ENCODE measurements around the gene CASZ1.

Gene CASZ1

DNA sequence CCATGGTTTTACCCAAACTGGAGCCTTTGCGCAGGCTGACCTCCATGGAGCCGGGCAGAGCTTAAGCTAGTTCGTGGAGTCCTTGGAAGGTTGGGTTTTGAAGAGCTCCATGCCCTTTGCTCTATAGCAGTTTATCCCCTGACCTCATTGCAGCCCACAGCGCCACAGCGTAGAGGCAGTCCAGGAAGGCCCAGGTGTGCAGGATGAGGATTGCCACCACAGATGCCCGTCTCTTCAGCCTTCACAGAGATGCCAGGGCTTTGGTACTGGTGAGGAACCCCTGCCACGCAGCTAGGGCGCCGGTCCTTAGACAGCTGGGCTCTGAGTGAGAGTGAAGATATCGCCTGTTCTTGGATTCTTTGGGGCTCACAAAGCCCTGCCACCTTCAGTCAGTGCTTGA, 183.1 kb downstream of the CASZ1 start:
- 0 out of 2 replicates have a peak, but pooled peaks cover 3% of the 10 kb centered on the region for H3K36me3 ChIP-seq (ENCODE audit: insufficient read depth, low read length)
- no peaks in the 10 kb centered on the region for H3K4me1 ChIP-seq (ENCODE audit: insufficient read depth, low read length)
- peaks cover 16% of the 10 kb centered on the region for H4K20me1 ChIP-seq (ENCODE audit: insufficient read depth, low read length)
- H3K27ac ChIP-seq (ENCODE audit: low read length) = no peak overlapping the region
- H3K9me3 ChIP-seq (ENCODE audit: insufficient read depth, low read length, severe bottlenecking) = no peaks in the 10 kb centered on the region
- DNase-seq (no peak), ATAC-seq (ENCODE audit: insufficient read depth, low read depth) (no peak)
- H3K9ac ChIP-seq (ENCODE audit: low read depth, low read length) = no peak overlapping the region
- no peaks in the 10 kb centered on the region for H3K27me3 ChIP-seq (ENCODE audit: insufficient read depth, low read length, poor library complexity)
- H3K79me2 ChIP-seq (ENCODE audit: insufficient read depth, low read length) = no peaks in the 10 kb centered on the region
- H3K4me2 ChIP-seq (ENCODE audit: insufficient read depth, low read length) = no peak overlapping the region
- TF ChIP-seq, protein P1, sequence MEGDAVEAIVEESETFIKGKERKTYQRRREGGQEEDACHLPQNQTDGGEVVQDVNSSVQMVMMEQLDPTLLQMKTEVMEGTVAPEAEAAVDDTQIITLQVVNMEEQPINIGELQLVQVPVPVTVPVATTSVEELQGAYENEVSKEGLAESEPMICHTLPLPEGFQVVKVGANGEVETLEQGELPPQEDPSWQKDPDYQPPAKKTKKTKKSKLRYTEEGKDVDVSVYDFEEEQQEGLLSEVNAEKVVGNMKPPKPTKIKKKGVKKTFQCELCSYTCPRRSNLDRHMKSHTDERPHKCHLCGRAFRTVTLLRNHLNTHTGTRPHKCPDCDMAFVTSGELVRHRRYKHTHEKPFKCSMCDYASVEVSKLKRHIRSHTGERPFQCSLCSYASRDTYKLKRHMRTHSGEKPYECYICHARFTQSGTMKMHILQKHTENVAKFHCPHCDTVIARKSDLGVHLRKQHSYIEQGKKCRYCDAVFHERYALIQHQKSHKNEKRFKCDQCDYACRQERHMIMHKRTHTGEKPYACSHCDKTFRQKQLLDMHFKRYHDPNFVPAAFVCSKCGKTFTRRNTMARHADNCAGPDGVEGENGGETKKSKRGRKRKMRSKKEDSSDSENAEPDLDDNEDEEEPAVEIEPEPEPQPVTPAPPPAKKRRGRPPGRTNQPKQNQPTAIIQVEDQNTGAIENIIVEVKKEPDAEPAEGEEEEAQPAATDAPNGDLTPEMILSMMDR (IDR thresholded peaks at IDR 0.05; ENCODE audit: borderline replicate concordance, extremely low read depth, low read length, poor library complexity, severe bottlenecking) = no peak
- no peak for TF ChIP-seq EZH2 (IDR thresholded peaks at IDR 0.05; ENCODE audit: borderline replicate concordance, low read depth, low read length, severe bottlenecking)
- H3K4me3 ChIP-seq (ENCODE audit: low read depth in 1 of 2, low read length in 2 of 2) = no peak overlapping the region
- no peak overlapping the region for H2AFZ ChIP-seq (ENCODE audit: low read depth, low read length)

DNA sequence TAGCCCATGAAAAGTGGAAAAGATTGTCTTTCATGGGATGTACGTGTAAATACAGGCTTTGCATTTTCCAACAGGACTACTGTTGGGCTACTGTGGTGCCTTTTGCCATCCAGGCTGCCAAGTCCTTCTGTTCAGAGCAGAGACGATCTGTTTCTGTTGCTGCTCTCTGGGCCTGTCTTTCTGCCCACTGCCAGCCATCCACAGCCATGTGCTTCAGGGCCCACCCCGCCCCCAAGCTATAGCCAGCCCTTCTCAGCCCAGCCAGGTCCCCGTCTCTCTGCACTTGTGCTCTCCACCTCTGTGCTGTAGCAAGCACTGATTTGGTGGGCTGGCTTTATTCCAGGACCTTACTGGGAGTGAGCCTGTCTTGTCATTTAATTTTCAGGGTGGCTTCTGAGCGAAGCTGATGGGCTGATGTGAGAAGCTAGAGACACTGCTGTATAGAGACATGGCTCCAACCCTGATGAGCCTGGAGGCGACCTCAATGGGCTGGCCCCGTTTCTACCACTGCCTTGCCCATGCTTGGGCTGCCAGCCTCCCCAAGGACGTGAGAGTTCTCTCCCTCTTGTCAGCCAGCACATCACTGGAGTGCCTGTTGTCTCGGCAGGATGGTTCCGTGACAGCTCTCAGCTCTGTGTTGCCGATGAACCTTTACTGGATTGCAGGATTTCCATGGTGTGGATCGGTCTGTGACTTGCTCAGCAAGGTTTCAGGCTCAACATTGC, 183.8 kb downstream of the CASZ1 start:
- Histone ChIP-seq H4K20me1 (ENCODE audit: insufficient read depth, low read length) (peaks cover 12% of the 10 kb centered on the region), H2AFZ (ENCODE audit: low read depth, low read length) (no peak overlapping the region), H3K36me3 (ENCODE audit: insufficient read depth, low read length) (no peaks in the 10 kb centered on the region), H3K27ac (ENCODE audit: low read length) (no peak overlapping the region), H3K4me2 (ENCODE audit: insufficient read depth, low read length) (no peak overlapping the region), H3K79me2 (ENCODE audit: insufficient read depth, low read length) (no peaks in the 10 kb centered on the region), H3K4me1 (ENCODE audit: insufficient read depth, low read length) (no peaks in the 10 kb centered on the region), H3K9me3 (ENCODE audit: insufficient read depth, low read length, severe bottlenecking) (no peaks in the 10 kb centered on the region), H3K4me3 (ENCODE audit: low read depth in 1 of 2, low read length in 2 of 2) (no peak overlapping the region), H3K27me3 (ENCODE audit: insufficient read depth, low read length, poor library complexity) (no peaks in the 10 kb centered on the region), H3K9ac (ENCODE audit: low read depth, low read length) (no peak overlapping the region)
- ATAC-seq (ENCODE audit: insufficient read depth, low read depth) = no peak
- DNase-seq = no peak
- no peak for TF ChIP-seq EZH2 (IDR thresholded peaks at IDR 0.05; ENCODE audit: borderline replicate concordance, low read depth, low read length, severe bottlenecking)
- TF ChIP-seq, protein P1 (IDR thresholded peaks at IDR 0.05; ENCODE audit: borderline replicate concordance, extremely low read depth, low read length, poor library complexity, severe bottlenecking) = no peak

DNA sequence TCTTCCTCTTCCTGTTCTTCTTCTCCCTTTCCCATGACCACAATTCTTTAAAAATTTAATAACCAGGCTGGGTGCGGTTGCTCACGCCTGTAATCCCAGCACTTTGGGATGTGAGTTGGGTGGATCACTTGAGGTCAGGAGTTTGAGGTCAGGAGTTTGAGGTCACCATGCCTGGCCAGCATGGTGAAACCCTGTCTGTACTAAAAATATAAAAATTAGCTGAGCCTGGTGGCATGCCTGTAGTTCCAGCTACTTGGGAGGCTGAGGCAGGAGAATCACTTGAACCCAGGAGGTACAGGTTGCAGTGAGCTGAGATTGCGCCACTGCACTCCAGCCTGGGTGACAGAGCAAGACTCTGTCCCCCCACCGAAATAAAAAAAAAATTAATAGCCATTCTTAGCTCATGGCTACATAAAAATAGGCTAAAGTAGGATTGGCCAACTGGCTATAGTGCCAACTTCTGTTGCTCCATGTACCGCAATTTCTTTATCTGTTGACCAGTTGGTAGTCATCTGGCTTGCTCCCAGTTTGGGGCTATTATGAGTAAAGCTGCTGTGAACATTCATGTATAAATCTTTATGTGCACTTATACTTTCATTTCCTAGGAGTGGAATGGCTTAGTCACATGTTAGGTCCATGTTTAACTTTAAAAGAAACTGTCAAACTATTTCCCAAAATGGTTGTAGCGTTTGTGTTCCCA, 185.4 kb downstream of the CASZ1 start:
- H3K4me1 ChIP-seq (ENCODE audit: insufficient read depth, low read length) = no peaks in the 10 kb centered on the region
- H3K4me2 ChIP-seq (ENCODE audit: insufficient read depth, low read length) = no peak overlapping the region
- no peak overlapping the region for H3K4me3 ChIP-seq (ENCODE audit: low read depth in 1 of 2, low read length in 2 of 2)
- no peak overlapping the region for H3K27ac ChIP-seq (ENCODE audit: low read length)
- ATAC-seq (ENCODE audit: insufficient read depth, low read depth) (no peak), DNase-seq (no peak)
- H4K20me1 ChIP-seq (ENCODE audit: insufficient read depth, low read length) = peaks cover 12% of the 10 kb centered on the region
- H3K79me2 ChIP-seq (ENCODE audit: insufficient read depth, low read length) = no peaks in the 10 kb centered on the region
- no peak for TF ChIP-seq EZH2 (IDR thresholded peaks at IDR 0.05; ENCODE audit: borderline replicate concordance, low read depth, low read length, severe bottlenecking)
- TF ChIP-seq, protein P1 (IDR thresholded peaks at IDR 0.05; ENCODE audit: borderline replicate concordance, extremely low read depth, low read length, poor library complexity, severe bottlenecking) = no peak
- H2AFZ ChIP-seq (ENCODE audit: low read depth, low read length) = no peak overlapping the region
- H3K27me3 ChIP-seq (ENCODE audit: insufficient read depth, low read length, poor library complexity) = no peaks in the 10 kb centered on the region
- H3K9ac ChIP-seq (ENCODE audit: low read depth, low read length) = no peak overlapping the region
- H3K36me3 ChIP-seq (ENCODE audit: insufficient read depth, low read length) = no peaks in the 10 kb centered on the region
- no peaks in the 10 kb centered on the region for H3K9me3 ChIP-seq (ENCODE audit: insufficient read depth, low read length, severe bottlenecking)

Data from DND-41 (cell line).